ENCODE results near the gene PDLIM5.
"Not testable (repeated sequence)": the region's sequence is repeated elsewhere in the genome, so short reads cannot be mapped to it uniquely, and the experiment has no call there.

The PDLIM5 gene

DNA sequence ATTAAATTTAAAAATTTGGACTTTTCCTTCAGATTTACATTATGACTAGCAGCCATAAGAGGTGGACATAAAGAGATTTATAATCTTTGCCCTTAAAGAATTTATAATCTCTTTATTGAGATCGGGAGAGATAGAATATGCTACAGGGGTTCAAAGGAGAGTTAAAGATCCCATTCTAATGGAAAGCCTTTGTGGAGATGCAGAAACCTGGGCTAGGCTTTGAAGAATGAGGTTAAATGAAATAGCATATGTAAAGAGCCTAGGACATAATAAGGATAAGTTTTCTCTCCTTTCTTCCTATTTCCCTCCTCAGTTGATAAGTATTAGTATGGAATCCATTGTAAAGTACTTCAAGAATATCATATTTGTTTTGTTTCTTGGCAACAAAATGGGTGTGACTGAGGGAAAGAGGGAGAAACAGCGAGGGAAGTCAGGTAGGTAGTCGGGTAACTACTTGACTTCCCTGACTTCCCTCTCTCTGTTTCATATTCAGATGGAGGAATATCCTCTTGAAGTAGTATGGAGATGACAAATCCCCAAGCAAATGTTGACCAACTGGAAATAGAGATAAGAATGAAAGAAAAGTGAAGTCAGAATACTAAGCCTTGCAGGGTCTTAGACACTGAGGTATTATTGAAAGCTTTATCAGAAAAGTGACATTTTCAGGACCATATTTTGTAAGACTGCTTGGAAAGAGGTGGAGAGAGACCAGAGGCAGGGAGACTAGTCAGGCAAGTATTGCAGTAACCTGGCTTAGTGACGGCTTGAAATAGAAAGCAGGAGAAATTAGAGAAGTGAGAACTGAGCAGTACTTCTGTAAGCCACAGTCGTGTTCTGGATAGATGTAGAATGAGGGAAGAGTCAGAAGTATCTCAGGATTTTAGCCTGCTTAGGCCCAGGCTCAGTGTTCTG lies 82.9 kb downstream of the PDLIM5 start:
- Mint-ChIP-seq H3K36me3 (no peaks in the 10 kb centered on the region), H3K4me1 (peaks cover 13% of the 10 kb centered on the region), H3K4me3 (no peak overlapping the region), H3K27ac (no peak overlapping the region), H3K9me3 (no peaks in the 10 kb centered on the region)
- no peak for DNase-seq (ENCODE audit: low spot score in 2 of 2)
- peak; percentile 21 for ATAC-seq

GRCh38 chr4:94536049-94536448 lies 84.3 kb downstream of the PDLIM5 start:
- no peak for DNase-seq (ENCODE audit: low spot score in 2 of 2)
- Mint-ChIP-seq H3K4me3 (no peak overlapping the region), H3K27ac (no peak overlapping the region), H3K9me3 (no peaks in the 10 kb centered on the region), H3K4me1 (peaks cover 13% of the 10 kb centered on the region), H3K36me3 (no peaks in the 10 kb centered on the region)
- ATAC-seq: no peak

GRCh38 chr4:94536649-94537469 lies 85.1 kb downstream of the PDLIM5 start:
- Mint-ChIP-seq H3K4me3 (no peak overlapping the region), H3K9me3 (no peaks in the 10 kb centered on the region), H3K4me1 (peaks cover 13% of the 10 kb centered on the region), H3K27ac (no peak overlapping the region), H3K36me3 (no peaks in the 10 kb centered on the region)
- no peak for ATAC-seq
- DNase-seq (ENCODE audit: low spot score in 2 of 2): no peak

GRCh38 chr4:94537921-94538628 lies 86.3 kb downstream of the PDLIM5 start:
- H3K36me3 Mint-ChIP-seq: no peaks in the 10 kb centered on the region
- DNase-seq (ENCODE audit: low spot score in 2 of 2) (no peak), ATAC-seq (no peak)
- H3K4me1 Mint-ChIP-seq: peaks cover 13% of the 10 kb centered on the region
- no peak overlapping the region for H3K27ac Mint-ChIP-seq
- no peak overlapping the region for H3K4me3 Mint-ChIP-seq
- no peaks in the 10 kb centered on the region for H3K9me3 Mint-ChIP-seq

DNA sequence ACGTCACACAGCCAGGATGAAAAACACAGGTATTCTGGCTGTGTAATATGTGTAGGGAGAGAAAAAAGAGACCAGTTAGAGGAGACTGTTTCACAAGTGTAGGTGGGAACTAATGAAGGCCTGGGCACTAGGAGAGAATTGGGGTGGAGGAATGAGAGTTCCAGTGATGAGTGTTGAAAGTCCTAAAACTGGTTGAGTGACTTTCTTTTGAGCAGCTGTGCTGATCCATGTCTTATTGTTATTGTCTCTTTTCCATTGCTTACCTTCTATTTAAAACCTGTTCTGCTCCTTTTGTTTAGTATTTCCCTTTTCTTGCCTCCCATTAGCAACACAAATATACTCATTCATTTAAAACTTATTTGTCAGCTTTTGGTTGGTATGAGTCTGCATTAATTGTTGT lies 88.7 kb downstream of the PDLIM5 start:
- ATAC-seq (no peak), DNase-seq (ENCODE audit: low spot score in 2 of 2) (no peak)
- no peak overlapping the region for H3K4me3 Mint-ChIP-seq
- H3K9me3 Mint-ChIP-seq: no peaks in the 10 kb centered on the region
- H3K4me1 Mint-ChIP-seq: peaks cover 4% of the 10 kb centered on the region
- no peaks in the 10 kb centered on the region for H3K36me3 Mint-ChIP-seq
- H3K27ac Mint-ChIP-seq: no peak overlapping the region

DNA sequence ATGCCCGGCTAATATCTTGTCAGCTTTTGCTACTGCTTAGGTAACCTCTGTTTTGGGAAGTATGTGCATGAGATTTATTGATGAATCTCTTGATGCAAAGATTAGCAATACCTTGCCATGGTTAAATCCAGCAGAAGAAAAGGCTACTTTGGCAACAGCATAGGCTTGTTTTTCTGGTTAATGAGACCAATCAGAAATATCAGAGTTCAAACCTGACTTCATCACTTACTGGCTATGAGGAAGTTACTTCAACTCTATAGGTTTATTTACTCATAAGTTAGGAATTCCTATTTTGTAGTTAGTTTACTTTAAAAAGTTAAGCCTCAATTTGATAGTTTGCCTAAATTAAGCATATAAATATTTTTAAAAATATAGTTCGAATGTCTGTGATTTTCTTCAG lies 93.1 kb downstream of the PDLIM5 start:
- Mint-ChIP-seq H3K36me3 (no peaks in the 10 kb centered on the region), H3K4me3 (no peak overlapping the region), H3K27ac (no peak overlapping the region), H3K9me3 (peaks cover 3% of the 10 kb centered on the region), H3K4me1 (peaks cover 18% of the 10 kb centered on the region)
- ATAC-seq (no peak), DNase-seq (ENCODE audit: low spot score in 2 of 2) (no peak)

- ATAC-seq: no peak
- H3K4me3 Mint-ChIP-seq: no peak overlapping the region
- no peaks in the 10 kb centered on the region for H3K36me3 Mint-ChIP-seq
- peaks cover 18% of the 10 kb centered on the region for H3K4me1 Mint-ChIP-seq
- H3K9me3 Mint-ChIP-seq: peaks cover 3% of the 10 kb centered on the region
- no peak for DNase-seq (ENCODE audit: low spot score in 2 of 2)
- no peak overlapping the region for H3K27ac Mint-ChIP-seq
Measured at GRCh38 chr4:94545296-94545695, 93.6 kb downstream of the PDLIM5 start.

GRCh38 chr4:94546949-94547348 lies 95.2 kb downstream of the PDLIM5 start:
- ATAC-seq: no peak
- H3K27ac Mint-ChIP-seq: no peak overlapping the region

DNA sequence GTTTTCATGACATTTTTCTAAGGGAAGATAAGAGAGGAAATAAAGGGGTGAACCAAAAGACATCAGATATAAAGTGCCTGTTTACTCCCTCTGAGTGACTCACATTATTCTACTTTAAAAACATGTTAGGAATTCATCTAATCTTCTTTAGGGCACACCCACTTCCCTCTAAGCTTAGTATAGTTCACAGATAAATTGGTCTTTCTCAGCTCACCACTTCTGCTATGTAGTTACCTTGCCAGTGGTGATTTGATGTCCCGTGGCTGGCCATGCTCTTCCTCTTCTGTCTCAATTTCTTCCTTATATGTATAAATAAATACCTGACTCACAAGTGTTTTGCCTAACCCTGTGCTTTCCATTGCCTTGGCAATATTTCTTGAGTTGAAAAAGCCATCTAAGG lies 96.8 kb downstream of the PDLIM5 start:
- Mint-ChIP-seq H3K36me3 (no peaks in the 10 kb centered on the region), H3K9me3 (peaks cover 3% of the 10 kb centered on the region), H3K4me1 (peaks cover 18% of the 10 kb centered on the region), H3K27ac (peak overlapping the region; percentile 32), H3K4me3 (no peak overlapping the region)
- DNase-seq (ENCODE audit: low spot score in 2 of 2) (no peak), ATAC-seq (no peak)

More at GRCh38 chr4:94546949-94547348, 95.2 kb downstream of the PDLIM5 start:
- Mint-ChIP-seq H3K4me1 (peaks cover 18% of the 10 kb centered on the region), H3K9me3 (peaks cover 3% of the 10 kb centered on the region), H3K4me3 (no peak overlapping the region), H3K36me3 (no peaks in the 10 kb centered on the region)
- DNase-seq (ENCODE audit: low spot score in 2 of 2): no peak

- no peak overlapping the region for H3K27ac Mint-ChIP-seq
- H3K4me1 Mint-ChIP-seq: peaks cover 15% of the 10 kb centered on the region
- no peaks in the 10 kb centered on the region for H3K36me3 Mint-ChIP-seq
- peaks cover 3% of the 10 kb centered on the region for H3K9me3 Mint-ChIP-seq
- DNase-seq (ENCODE audit: low spot score in 2 of 2): no peak
- no peak overlapping the region for H3K4me3 Mint-ChIP-seq
- no peak for ATAC-seq
Measured at GRCh38 chr4:94550352-94550751, 98.6 kb downstream of the PDLIM5 start.

DNA sequence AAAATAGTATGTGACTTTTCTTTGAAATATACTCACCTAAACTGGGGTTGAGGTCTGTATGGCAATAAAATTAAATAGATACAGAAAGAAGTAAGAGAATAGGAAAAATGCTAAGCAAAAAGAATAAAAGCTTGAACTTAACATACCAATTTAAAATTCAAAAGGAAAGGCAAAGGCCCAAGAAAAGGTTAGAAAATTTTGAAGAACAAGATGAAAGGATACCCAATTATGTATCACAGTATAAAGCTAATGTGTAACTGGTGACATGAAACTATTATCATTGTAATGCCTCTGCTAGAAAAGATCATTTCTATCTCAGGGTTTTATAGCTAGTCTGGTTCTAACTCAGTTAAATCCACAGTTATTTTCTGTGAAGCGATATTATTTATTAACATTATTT lies 99.1 kb downstream of the PDLIM5 start:
- peaks cover 3% of the 10 kb centered on the region for H3K9me3 Mint-ChIP-seq
- no peaks in the 10 kb centered on the region for H3K36me3 Mint-ChIP-seq
- peaks cover 13% of the 10 kb centered on the region for H3K4me1 Mint-ChIP-seq
- DNase-seq (ENCODE audit: low spot score in 2 of 2) (no peak), ATAC-seq (no peak)
- no peak overlapping the region for H3K27ac Mint-ChIP-seq
- no peak overlapping the region for H3K4me3 Mint-ChIP-seq

DNA sequence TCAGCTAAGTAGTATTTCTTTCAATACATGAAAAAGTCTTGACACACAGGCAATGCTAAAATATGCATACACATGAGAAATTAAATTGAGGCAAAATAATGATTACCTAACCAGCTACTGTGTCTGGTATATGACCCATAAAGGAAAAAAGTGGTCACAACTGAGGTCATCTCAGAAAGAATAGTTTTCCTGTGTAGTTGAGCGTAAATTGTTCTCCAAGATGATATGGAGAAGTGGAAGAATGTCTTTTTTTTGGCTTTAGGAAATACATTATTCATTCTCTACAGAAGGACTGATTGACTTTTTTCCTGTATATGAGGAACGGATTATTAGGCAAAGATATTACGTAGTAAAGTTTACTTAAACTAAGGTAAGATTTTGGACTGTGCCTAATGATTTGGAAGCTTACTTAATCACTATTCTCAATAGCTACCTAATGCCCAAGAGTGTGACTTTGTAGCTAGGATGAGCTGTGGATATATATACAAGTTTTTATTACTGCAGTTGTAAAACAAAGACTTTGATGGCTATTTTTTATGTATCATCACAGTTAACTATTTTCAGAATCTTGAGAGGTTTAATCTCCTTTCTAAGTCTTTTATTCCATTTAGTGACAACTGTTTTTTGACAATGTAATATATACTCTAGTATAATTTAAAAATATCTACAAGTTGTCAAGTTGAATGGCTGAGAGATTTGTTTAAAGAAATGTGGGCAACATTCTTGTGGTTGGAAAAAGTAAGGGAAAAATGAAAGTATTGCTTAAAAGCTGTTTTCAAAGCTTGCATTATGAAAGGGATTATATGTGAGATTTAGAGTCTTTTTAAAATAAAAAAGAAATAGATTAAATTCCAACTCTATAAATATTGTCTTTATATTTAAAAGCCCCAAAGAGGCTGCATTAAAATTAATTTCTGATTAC lies 100.2 kb downstream of the PDLIM5 start:
- DNase-seq (ENCODE audit: low spot score in 2 of 2): no peak

DNA sequence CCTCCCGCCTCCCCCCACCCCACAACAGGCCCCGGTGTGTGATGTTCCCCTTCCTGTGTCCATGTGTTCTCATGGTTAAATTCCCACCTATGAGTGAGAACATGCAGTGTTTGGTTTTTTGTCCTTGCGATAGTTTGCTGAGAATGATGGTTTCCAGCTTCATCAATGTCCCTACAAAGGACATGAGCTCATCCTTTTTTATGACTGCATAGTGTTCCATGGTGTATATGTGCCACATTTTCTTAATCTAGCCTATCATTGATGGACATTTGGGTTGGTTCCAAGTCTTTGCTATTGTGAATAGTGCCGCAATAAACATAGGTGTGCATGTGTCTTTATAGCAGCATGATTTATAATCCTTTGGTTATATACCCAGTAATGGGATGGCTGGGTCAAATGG lies 104.3 kb downstream of the PDLIM5 start:
- H3K4me3 Mint-ChIP-seq; H3K4me1 Mint-ChIP-seq; ATAC-seq; H3K9me3 Mint-ChIP-seq; H3K27ac Mint-ChIP-seq; H3K36me3 Mint-ChIP-seq; DNase-seq (ENCODE audit: low spot score in 2 of 2): not testable (repeated sequence)

More for the DNA sequence above, 100.2 kb downstream of the PDLIM5 start:
- no peaks in the 10 kb centered on the region for H3K36me3 Mint-ChIP-seq
- no peak overlapping the region for H3K4me3 Mint-ChIP-seq
- H3K9me3 Mint-ChIP-seq: peaks cover 3% of the 10 kb centered on the region
- H3K4me1 Mint-ChIP-seq: peaks cover 13% of the 10 kb centered on the region
- ATAC-seq: no peak
- H3K27ac Mint-ChIP-seq: no peak overlapping the region

DNA sequence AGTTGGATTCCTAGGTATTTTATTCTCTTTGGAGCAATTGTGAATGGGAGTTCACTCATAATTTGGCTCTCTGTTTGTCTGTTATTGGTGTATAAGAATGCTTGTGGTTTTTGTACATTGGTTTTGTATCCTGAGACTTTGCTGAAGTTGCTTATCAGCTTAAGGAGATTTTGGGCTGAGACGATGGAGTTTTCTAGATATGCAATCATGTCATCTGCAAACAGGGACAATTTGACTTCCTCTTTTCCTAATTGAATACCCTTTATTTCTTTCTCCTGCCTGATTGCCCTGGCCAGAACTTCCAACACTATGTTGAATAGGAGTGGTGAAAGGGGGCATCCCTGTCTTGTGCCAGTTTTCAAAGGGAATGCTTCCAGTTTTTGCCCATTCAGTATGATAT lies 105.9 kb downstream of the PDLIM5 start:
- H3K9me3 Mint-ChIP-seq; H3K36me3 Mint-ChIP-seq; DNase-seq (ENCODE audit: low spot score in 2 of 2); H3K4me3 Mint-ChIP-seq; H3K4me1 Mint-ChIP-seq; ATAC-seq; H3K27ac Mint-ChIP-seq: not testable (repeated sequence)
